ENCODE measurements around the gene OR5A2. TPM values are rescaled to one million over a fixed set of nuclear protein-coding genes. Genes with fewer than 3 reads are reported as not detected.
"Not testable (repeated sequence)": the region's sequence is repeated elsewhere in the genome, so short reads cannot be mapped to it uniquely, and the experiment has no call there.

OR5A2 gene
- total RNA-seq (2014; rRNA removed; shearing (Covaris generic)), result not detected in 2 replicates
- not detected in 2 replicates for polyA plus RNA-seq (2015; cell fraction: cytosol; rRNA removed)
- not detected in 2 replicates for polyA plus RNA-seq (2015; cell fraction: nucleus; rRNA removed)

DNA sequence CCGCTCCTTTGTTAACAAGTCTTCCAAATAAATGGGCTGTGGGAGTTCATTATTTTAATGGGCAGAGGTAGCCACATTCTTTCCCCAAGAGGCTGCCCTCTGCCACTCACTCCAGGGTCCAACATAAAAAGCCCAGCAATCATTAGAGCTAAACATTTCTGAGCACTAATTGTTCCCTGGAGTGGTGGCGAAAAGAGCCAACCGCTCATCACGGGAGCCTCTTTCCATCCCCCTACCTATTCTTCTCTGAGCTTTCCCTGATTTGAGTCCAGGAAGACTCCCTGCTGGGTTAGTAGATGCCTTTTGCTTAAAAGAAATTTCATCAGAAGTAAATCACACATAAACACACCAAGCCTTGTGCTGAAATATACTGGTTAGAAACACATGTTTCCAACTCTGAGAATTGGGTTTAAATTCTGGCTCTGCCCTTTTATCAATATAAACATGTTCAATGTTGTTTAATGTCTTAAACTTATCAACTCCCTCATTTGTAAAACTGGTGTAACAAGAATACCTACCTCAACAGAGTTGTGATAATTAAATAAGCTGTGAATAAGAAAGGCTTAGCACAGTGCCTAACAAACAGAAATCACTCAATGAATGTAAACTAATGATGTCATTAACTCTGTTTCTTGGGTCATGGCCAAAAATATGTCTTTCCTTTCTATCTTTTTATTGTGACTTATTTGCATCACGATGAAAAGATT lies at the start of gene OR5A2:
OR5A2 (minus strand) TSS at position 53 of the 707 bp plus-strand sequence. CDS start 3,460 bp downstream, outside the sequence.
- no peak for DNase-seq (ENCODE audit: low read depth)

DNA sequence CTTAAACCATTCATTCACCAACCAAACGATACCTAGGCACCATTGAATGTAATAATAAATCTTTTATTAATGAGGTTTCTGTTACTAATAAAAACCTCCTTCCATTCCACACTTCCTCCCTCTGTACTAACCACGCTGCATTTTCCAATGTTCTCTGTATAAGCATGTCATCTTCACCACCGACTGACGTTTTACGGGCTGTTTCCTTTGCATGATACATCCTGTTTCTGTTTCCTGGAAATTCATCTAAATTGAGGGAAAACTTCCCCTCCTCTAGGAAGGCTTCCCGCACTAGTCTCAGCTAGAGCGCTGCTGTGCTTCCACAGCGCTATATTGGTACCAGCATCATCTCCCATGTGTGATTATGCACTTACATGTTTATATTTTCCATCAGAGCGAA lies 49.0 kb upstream of the OR5A2 start:
- DNase-seq (ENCODE audit: low read depth), result no peak

DNA sequence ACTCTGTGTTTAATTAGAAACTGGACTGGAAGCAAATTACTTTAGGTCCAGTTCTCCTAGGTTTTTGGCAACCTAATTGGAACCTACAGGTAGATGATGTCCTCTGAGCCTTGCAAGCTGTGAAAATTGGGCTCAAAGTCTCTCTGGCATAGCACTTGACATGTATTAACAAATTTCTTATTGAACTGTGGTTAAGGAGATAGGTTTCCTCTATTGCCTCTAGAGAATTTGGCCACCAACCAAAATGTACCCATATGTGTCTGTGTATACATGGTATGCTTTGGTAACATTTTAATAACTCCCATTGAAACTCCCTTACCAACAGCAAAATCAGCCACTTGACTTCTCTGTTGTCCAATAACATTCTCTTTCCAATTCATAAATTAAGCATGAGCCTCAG lies 46.8 kb upstream of the OR5A2 start, which contains the start of gene OR4D10:
OR4D10 (plus strand) TSS at position 301 of the 400 bp plus-strand sequence. CDS start 4,115 bp downstream, outside the sequence.
- no peak for DNase-seq (ENCODE audit: low read depth)

DNA sequence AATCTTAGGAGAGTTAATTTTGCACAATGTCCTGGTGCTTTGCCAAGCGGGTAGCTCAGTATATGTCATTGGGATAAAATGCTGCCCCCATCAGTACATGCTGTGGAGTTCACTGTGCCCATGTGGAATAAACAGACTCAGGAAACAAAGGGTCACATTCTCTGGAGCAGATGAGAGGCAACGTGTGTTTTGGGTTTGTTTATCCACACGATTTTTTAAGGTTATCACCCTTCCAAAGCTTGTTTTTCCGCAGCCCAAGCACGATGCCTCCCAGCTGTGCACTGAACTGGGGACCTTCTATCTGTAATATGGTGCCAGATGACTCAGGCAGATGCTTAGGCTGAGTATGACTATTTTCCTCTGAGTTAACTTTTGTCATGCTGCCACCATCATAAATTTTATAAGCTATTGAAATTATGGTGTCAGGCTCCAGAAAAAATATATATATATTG lies 37.0 kb upstream of the OR5A2 start:
- peak; percentile 11 for DNase-seq (ENCODE audit: low read depth)

- no peak for DNase-seq (ENCODE audit: low read depth)
These were observed 33.7 kb upstream of the OR5A2 start for GRCh38 chr11:59459916-59460315.

DNA sequence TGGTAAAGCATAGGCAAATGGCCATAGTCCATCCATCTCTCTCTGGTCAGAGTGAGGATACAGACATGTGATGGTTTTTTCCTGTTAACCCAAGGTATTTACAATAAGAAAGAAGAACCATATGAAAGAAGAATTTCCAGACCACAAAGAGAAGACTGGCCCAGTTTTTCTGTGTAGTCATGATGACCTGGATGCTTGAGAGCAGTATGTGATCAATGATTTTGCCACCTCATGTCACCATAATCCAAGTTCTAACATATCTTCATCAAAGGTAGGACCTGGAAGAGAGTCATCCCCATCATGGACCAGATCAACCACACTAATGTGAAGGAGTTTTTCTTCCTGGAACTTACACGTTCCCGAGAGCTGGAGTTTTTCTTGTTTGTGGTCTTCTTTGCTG lies 30.4 kb upstream of the OR5A2 start, which contains the start of gene OR4D6:
OR4D6 (plus strand) TSS at position 301 of the 400 bp plus-strand sequence; CDS start at position 301, 0 bp downstream.
- no peak for DNase-seq (ENCODE audit: low read depth)

- DNase-seq (ENCODE audit: low read depth), result no peak
These were observed 22.3 kb upstream of the OR5A2 start for GRCh38 chr11:59448484-59448883.

- DNase-seq (ENCODE audit: low read depth), result not testable (repeated sequence)
These were observed 19.4 kb upstream of the OR5A2 start for GRCh38 chr11:59445624-59446023.

- no peak for DNase-seq (ENCODE audit: low read depth)
These were observed 11.6 kb upstream of the OR5A2 start for GRCh38 chr11:59437770-59438169.

DNA sequence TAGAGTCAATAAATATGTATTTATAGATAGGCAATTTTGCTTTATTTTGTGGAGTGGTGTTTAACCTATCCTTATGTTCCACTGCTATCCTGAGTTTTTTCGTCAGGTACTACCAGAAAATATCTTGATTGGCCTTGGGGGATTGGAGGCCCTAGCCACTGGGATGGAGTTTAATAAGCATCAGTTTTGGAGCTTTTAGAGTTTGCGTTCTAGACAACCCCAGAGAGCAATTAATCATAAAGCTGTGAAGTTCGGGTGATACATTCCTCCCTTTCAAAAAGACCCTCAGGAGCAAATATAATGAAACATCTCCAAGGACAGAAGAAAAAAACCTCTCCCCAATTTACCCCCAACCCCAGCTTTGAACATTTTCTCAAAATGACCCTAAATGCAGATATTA lies 10.0 kb upstream of the OR5A2 start, which contains the start of gene OR5A1:
OR5A1 (plus strand) TSS at position 301 of the 400 bp plus-strand sequence. CDS start 6,700 bp downstream, outside the sequence.
- DNase-seq (ENCODE audit: low read depth), result no peak

GRCh38 chr11:59429924-59430516 lies 3.8 kb upstream of the OR5A2 start:
- peak; percentile 36 for DNase-seq (ENCODE audit: low read depth)

DNA sequence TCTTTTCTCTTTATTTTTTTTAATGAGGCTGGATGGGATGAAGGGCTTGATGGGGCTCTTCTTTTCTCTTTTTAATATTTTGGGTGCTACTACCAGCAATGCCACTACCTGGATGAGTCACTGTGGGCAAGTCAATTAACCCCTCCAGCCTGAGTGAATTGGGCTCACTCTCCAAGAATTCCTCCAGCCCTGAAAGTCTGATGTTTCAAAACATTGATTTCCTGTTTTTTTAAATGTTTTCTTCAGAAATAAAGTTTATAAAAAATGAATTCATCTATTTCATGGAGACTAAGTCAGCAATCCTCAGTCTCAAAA lies 812 bp upstream of the OR5A2 start:
- DNase-seq (ENCODE audit: low read depth), result no peak

DNA sequence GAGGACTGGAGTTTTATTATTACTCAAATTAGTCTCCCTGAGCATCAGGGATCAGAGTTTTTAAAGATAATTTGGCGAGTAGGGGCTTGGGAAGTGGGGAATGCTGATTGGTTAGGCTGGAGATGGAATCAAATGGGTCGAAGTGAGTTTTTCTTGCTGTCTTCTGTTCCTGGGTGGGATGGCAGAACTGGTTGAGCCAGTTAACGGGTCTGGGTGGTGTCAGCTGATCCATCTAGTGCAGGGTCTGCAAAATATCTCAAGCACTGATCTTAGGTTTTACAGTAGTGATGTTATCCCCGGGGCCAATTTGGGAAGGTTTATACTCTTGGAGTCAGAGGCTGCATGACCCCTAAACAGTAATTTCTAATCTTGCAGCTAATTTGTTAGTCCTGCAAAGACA lies 1.1 kb downstream of the OR5A2 start:
- DNase-seq (ENCODE audit: low read depth), result no peak

DNA sequence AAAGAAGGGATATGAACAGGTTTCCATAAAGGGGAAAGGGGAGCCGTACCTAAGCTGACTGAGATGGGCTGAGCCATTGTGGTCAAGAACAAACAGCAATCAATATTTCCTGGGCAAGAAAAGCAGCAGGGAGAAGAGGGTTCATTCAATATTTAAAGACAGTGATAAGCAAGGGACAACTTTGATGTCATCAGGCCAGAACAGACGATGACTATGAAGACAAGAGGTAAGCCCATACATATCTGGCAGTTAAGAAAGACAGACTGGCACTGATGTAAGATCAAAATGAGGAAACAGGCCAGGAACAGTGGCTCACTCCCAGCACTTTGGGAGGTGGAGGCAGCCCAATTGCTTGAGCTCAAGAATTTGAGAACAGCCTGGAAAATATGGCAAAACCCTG lies 2.4 kb downstream of the OR5A2 start:
- DNase-seq (ENCODE audit: low read depth), result no peak

DNA sequence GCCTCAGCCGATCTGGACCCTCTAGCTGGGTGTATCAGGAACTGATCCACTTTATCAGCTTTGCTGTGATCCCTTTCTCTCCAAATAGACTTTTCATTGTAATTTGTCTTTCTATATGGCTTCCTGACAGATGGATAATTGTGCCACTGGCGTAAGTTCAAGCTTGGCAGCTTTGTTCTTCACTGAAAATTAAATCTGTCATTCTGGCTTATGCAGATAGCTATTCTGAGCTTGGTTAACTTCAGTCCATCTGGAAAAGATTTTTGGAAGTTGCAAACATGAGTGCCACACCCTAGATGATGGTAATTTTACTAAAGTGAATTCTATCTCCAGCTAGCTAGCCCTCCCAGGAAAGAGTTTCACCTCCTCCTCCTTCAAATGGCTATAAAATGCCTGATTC lies 8.1 kb downstream of the OR5A2 start:
- DNase-seq (ENCODE audit: low read depth), result no peak

DNA sequence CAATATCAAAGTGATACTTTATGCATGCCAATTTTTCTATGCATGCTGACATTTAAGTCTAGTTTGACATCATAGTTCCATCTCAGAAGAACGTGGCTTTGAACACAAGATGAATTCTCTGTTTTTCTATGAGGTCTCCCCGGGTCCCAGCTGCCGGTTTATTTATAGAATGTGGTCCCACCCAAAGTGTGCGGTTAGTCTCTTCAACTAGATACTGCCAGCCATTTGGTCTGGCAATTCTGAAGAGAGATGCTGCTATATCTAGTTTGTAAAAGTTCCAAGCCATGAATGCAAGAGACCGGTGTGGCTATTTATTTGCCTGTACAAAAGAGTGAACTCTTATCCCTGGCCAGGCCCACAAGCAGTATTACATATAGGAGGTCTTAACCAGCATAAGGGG lies 9.2 kb downstream of the OR5A2 start:
- no peak for DNase-seq (ENCODE audit: low read depth)

DNA sequence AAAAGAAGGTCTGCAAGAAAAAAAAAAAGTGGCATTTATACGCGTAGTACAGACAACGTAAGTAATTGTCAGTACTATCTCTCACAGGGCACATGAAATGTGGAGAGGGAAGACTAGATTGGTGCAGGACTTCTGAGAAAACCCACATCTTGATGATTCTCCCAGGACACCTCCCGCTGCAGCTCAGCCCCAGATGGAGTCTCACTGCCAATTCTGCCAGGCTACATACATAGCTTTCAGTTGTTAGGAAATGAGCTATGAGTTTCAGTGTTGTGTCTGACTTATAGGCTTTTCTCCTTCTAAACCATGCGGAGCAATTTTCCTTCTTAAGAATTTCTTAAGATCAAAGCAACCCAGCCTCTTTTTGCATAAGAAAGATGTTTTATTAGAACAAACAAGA lies 9.6 kb downstream of the OR5A2 start:
- no peak for DNase-seq (ENCODE audit: low read depth)

GRCh38 chr11:59415111-59415510 lies 11.1 kb downstream of the OR5A2 start:
- DNase-seq (ENCODE audit: low read depth), result no peak

DNA sequence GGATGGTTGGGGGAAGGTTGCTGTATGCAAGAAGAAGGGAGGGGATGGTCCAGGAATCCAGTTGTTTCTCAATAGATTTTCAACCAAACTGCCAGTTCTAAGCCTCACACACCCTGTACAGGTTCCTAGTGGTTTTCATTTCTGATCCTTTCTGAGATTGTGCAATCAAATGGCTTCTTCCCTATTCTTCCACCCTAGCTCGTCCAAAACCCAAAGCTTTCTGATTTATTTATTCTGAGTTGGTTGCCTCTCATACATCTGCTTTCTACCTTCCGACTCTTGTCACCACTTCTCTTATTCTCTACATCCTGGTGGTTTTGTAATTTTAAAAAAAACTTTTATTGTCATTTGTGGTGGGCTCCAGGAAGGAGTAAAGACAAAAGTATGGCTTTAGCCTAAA lies 12.6 kb downstream of the OR5A2 start:
- no peak for DNase-seq (ENCODE audit: low read depth)

GRCh38 chr11:59403546-59403945 lies 22.7 kb downstream of the OR5A2 start:
- no peak for DNase-seq (ENCODE audit: low read depth)

- no peak for DNase-seq (ENCODE audit: low read depth)
These were observed 25.0 kb downstream of the OR5A2 start for GRCh38 chr11:59401262-59401552.

DNA sequence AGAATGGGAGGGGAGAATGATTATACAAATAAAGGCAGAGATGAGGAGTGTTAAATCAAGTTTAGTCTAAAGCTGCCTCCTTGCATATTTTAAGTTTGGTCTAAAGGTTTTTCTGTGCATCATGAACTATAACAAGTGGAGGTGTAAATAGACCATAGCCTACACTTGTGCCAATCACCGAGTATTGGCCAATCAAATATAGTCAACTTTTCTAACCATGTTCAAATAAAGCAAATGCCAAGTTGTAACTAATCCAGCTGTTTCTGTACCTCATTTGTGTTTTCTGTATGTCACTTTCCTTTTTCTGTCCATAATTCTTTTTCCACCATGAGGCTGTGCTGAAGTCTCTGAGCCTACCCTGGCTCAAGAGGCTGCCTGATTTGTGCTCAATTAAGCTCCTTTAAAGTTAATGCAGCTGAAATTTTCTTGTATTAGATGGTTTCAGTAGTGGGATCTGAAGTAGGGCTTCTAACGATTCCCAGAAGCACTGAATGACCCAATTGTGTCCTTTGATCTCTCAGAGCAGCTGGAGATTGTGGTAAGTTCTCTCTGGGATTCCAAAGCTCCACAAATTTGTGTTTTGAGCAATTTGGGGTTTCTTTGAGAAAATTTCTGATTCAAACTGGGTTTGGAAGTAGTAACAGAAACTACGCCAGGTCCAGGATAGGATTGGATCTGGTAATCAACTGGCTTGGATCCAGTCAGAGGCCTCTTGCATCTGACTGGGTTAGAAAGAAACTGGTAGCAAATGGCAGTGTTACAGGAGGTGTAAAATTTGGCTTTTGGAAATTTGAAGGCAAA lies 25.6 kb downstream of the OR5A2 start:
- DNase-seq (ENCODE audit: low read depth), result no peak
